Activated B cell treated with CpG ODN at 0.5 μM for 24 hours (primary cell): ENCODE results near the gene PRICKLE3. TPM values are rescaled to one million over a fixed set of nuclear protein-coding genes. Genes with fewer than 3 reads are reported as not detected.

Experiments used
- ATAC-seq: fragments of 200-7000 bp; cut with Tn5 transposase; one replicate; pipeline ENCODE4 v1.10.0; 2021; ENCODE audit warnings: low read depth, mild to moderate bottlenecking, moderate library complexity
- CTCF ChIA-PET: fragments of 350-600 bp; sonication (Branson Sonifier 250); formaldehyde crosslinking; loops from one replicate; lab custom pipeline; 2021; ENCODE audit warnings: antibody characterized with exemption; lab: Charles Lee
- POLR2A ChIA-PET: fragments of 350-600 bp; sonication (Branson Sonifier 250); formaldehyde crosslinking; loops from one replicate; lab custom pipeline; 2021; ENCODE audit warnings: antibody characterized with exemption; lab: Charles Lee
- DNase-seq: peaks from one replicate; pipeline ENCODE4 v3.0.0; 2022
- H3K27ac Mint-ChIP-seq: one replicate; pipeline ENCODE4 v1.8.0; 2020; ENCODE audit warnings: mixed read lengths
- H3K27me3 Mint-ChIP-seq: one replicate; pipeline ENCODE4 v1.8.0; 2021; ENCODE audit warnings: mixed read lengths
- H3K36me3 Mint-ChIP-seq: one replicate; pipeline ENCODE4 v1.8.0; 2021; ENCODE audit warnings: low read depth, mixed read lengths
- H3K4me1 Mint-ChIP-seq: one replicate; pipeline ENCODE4 v1.8.0; 2021; ENCODE audit warnings: mixed read lengths
- H3K4me3 Mint-ChIP-seq: one replicate; pipeline ENCODE4 v1.8.0; 2020; ENCODE audit warnings: mild to moderate bottlenecking, mixed read lengths
- H3K9me3 Mint-ChIP-seq: one replicate; pipeline ENCODE4 v1.8.0; 2020; ENCODE audit warnings: mixed read lengths
- CTCF ChIP-seq: fragments of 200-600 bp; IDR thresholded peaks from one replicate; pipeline ENCODE4 v1.8.0; 2022; ENCODE audit warnings: antibody characterized with exemption, mild to moderate bottlenecking
- intact Hi-C: fragments of 100-400 bp; cut with micrococcal nuclease; formaldehyde crosslinking; loops from one replicate; pipeline ENCODE4 v1.15.1; 2024
- total RNA-seq: library from RNA; stranded (reverse); gene quantifications from 2 replicates; pipeline ENCODE4 v1.2.3, GENCODE V29; 2022

Gene PRICKLE3
- total RNA-seq, 1 donor from 2014 or later = 11.8 TPM

- Mint-ChIP-seq H3K27ac (no peak overlapping the region), H3K36me3 (no peaks in the 10 kb centered on the region), H3K4me1 (peaks cover 5% of the 10 kb centered on the region), H3K9me3 (no peaks in the 10 kb centered on the region), H3K27me3 (no peaks in the 10 kb centered on the region), H3K4me3 (no peak overlapping the region)
- CTCF ChIA-PET = no interaction called here
- POLR2A ChIA-PET = no interaction called here
- TF ChIP-seq CTCF = no peak
- intact Hi-C loops = no loop called here
- no peak for ATAC-seq
- DNase-seq = no peak
These were observed 17.4 kb upstream of the PRICKLE3 start for GRCh38 chrX:49203536-49203935.

GRCh38 chrX:49202022-49202421 is 15.8 kb upstream of the PRICKLE3 start:
- H3K4me1 Mint-ChIP-seq = peaks cover 9% of the 10 kb centered on the region
- no peak for TF ChIP-seq CTCF

GRCh38 chrX:49199906-49200771 is 14.0 kb upstream of the PRICKLE3 start, which contains the start of gene SYP:
Gene SYP (minus strand): TSS chrX:49200193. CDS start chrX:49200186, 7 bp downstream.
- ChIA-PET CTCF (no interaction called here), POLR2A (interaction anchor here (0.6 to 1.0 kb wide), 5 partner anchors 9 to 69 kb away, joined by 3 to 6 read pairs (median 3); no protein-coding TSS in a partner anchor)
- DNase-seq (peak; percentile 83), ATAC-seq (peak; percentile 99)
- Mint-ChIP-seq H3K27ac (peak within 1 kb of the TSS; percentile 53), H3K4me1 (peaks cover 9% of the 10 kb centered on the region), H3K27me3 (no peaks in the 10 kb centered on the region), H3K36me3 (no peaks in the 10 kb centered on the region), H3K4me3 (peak within 1 kb of the TSS; percentile 75), H3K9me3 (no peaks in the 10 kb centered on the region)
- intact Hi-C loops = loop anchor here (1.0 to 10.0 kb wide), 5 partner anchors 9 to 1545 kb away; partner anchors contain the start of genes ELK1, PIM2, PPP1R3F and SLC35A2
- no peak for TF ChIP-seq CTCF

More at GRCh38 chrX:49202022-49202421, 15.8 kb upstream of the PRICKLE3 start:
- no peak overlapping the region for H3K27ac Mint-ChIP-seq
- ATAC-seq = no peak
- DNase-seq = no peak
- intact Hi-C loops = no loop called here
- H3K9me3 Mint-ChIP-seq = no peaks in the 10 kb centered on the region
- H3K36me3 Mint-ChIP-seq = no peaks in the 10 kb centered on the region
- POLR2A ChIA-PET = interaction anchor here (1.2 to 1.4 kb wide), 2 partner anchors 11 to 108 kb away, joined by 3 read pairs; no protein-coding TSS in a partner anchor
- H3K4me3 Mint-ChIP-seq = no peak overlapping the region
- CTCF ChIA-PET = interaction anchor here (0.7 kb wide), 1 partner anchor 9 kb away, joined by 3 read pairs; no protein-coding TSS in a partner anchor
- no peaks in the 10 kb centered on the region for H3K27me3 Mint-ChIP-seq

GRCh38 chrX:49199315-49199595 is 13.1 kb upstream of the PRICKLE3 start:
- TF ChIP-seq CTCF = no peak
- Mint-ChIP-seq H3K4me3 (no peak overlapping the region), H3K9me3 (no peaks in the 10 kb centered on the region), H3K36me3 (no peaks in the 10 kb centered on the region), H3K4me1 (peaks cover 9% of the 10 kb centered on the region), H3K27ac (no peak overlapping the region), H3K27me3 (no peaks in the 10 kb centered on the region)
- no peak for DNase-seq
- POLR2A ChIA-PET = no interaction called here
- intact Hi-C loops = loop anchor here (10.0 kb wide), 2 partner anchors 284 to 1544 kb away; partner anchors contain the start of genes ELK1, PIM2, SLC35A2 and UXT
- CTCF ChIA-PET = no interaction called here
- ATAC-seq = no peak
